Retinal pigment epithelial cell (primary cell): ENCODE data around the gene OPN1MW2.
"Not testable (repeated sequence)": the region's sequence is repeated elsewhere in the genome, so short reads cannot be mapped to it uniquely, and the experiment has no call there.

Experiments used
- DNase-seq: peaks from one replicate; pipeline ENCODE4 v3.0.0-alpha.2; 2010; ENCODE audit warnings: low read depth
- H3K4me3 ChIP-seq: 2 replicates; pipeline ENCODE4 v1.5.1; 2011; ENCODE audit warnings: mild to moderate bottlenecking, low read length, control low read depth, moderate library complexity

Gene OPN1MW2

GRCh38 chrX:154219456-154219855 lies at the start of gene OPN1MW2:
OPN1MW2 (plus strand) TSS chrX:154219756; CDS start chrX:154219816, 60 bp downstream.
- not testable (repeated sequence) for DNase-seq, H3K4me3 ChIP-seq

- H3K4me3 ChIP-seq, DNase-seq: not testable (repeated sequence)
Measured at GRCh38 chrX:154172535-154172943, 47.0 kb upstream of the OPN1MW2 start.

- not testable (repeated sequence) for DNase-seq, H3K4me3 ChIP-seq
Measured at GRCh38 chrX:154174356-154174755, 45.2 kb upstream of the OPN1MW2 start.

GRCh38 chrX:154182296-154182695 lies 37.3 kb upstream of the OPN1MW2 start, which contains the start of gene OPN1MW:
OPN1MW (plus strand) TSS chrX:154182596; CDS start chrX:154182678, 82 bp downstream.
- not testable (repeated sequence) for DNase-seq, H3K4me3 ChIP-seq

GRCh38 chrX:154183794-154184193 lies 35.8 kb upstream of the OPN1MW2 start:
- H3K4me3 ChIP-seq, DNase-seq: not testable (repeated sequence)

- not testable (repeated sequence) for DNase-seq, H3K4me3 ChIP-seq
Measured at GRCh38 chrX:154192846-154193245, 26.7 kb upstream of the OPN1MW2 start.

GRCh38 chrX:154194316-154194715 lies 25.2 kb upstream of the OPN1MW2 start:
- not testable (repeated sequence) for DNase-seq, H3K4me3 ChIP-seq

- DNase-seq, H3K4me3 ChIP-seq: not testable (repeated sequence)
Measured at GRCh38 chrX:154196466-154196865, 23.1 kb upstream of the OPN1MW2 start.

GRCh38 chrX:154209670-154210418 lies 9.7 kb upstream of the OPN1MW2 start:
- DNase-seq, H3K4me3 ChIP-seq: not testable (repeated sequence)

GRCh38 chrX:154211057-154211456 lies 8.5 kb upstream of the OPN1MW2 start:
- DNase-seq, H3K4me3 ChIP-seq: not testable (repeated sequence)

GRCh38 chrX:154211499-154211898 lies 8.1 kb upstream of the OPN1MW2 start:
- DNase-seq, H3K4me3 ChIP-seq: not testable (repeated sequence)

- DNase-seq, H3K4me3 ChIP-seq: not testable (repeated sequence)
Measured at GRCh38 chrX:154225292-154225691, 5.7 kb downstream of the OPN1MW2 start.

GRCh38 chrX:154226706-154227105 lies 7.2 kb downstream of the OPN1MW2 start:
- H3K4me3 ChIP-seq, DNase-seq: not testable (repeated sequence)

- H3K4me3 ChIP-seq, DNase-seq: not testable (repeated sequence)
Measured at GRCh38 chrX:154231443-154231842, 11.9 kb downstream of the OPN1MW2 start.

- H3K4me3 ChIP-seq, DNase-seq: not testable (repeated sequence)
Measured at GRCh38 chrX:154233620-154234019, 14.1 kb downstream of the OPN1MW2 start.

GRCh38 chrX:154238939-154239559 lies 19.5 kb downstream of the OPN1MW2 start:
- not testable (repeated sequence) for H3K4me3 ChIP-seq, DNase-seq

- H3K4me3 ChIP-seq, DNase-seq: not testable (repeated sequence)
Measured at GRCh38 chrX:154239982-154240503, 20.5 kb downstream of the OPN1MW2 start.

- not testable (repeated sequence) for H3K4me3 ChIP-seq, DNase-seq
Measured at GRCh38 chrX:154247377-154248045, 28.0 kb downstream of the OPN1MW2 start.

GRCh38 chrX:154248076-154248475 lies 28.5 kb downstream of the OPN1MW2 start:
- not testable (repeated sequence) for H3K4me3 ChIP-seq, DNase-seq

GRCh38 chrX:154257282-154257681 lies 37.7 kb downstream of the OPN1MW2 start, which contains the start of gene OPN1MW3:
OPN1MW3 (plus strand) TSS chrX:154257582; CDS start chrX:154257620, 38 bp downstream.
- H3K4me3 ChIP-seq, DNase-seq: not testable (repeated sequence)
